Measurements from ENCODE around the gene GPC5. TPM values are rescaled to one million over a fixed set of nuclear protein-coding genes. Genes with fewer than 3 reads are reported as not detected.
"Not testable (repeated sequence)": the region's sequence is repeated elsewhere in the genome, so short reads cannot be mapped to it uniquely, and the experiment has no call there.

The GPC5 gene
- total RNA-seq, 4 donors from 2014 or later, result not detected

GRCh38 chr13:91797567-91797966, 399.1 kb downstream of the GPC5 start:
- Histone ChIP-seq H3K4me3 (no peak overlapping the region), H3K27me3 (no peaks in the 10 kb centered on the region), H3K27ac (no peak overlapping the region), H3K4me1 (no peaks in the 10 kb centered on the region), H3K36me3 (no peaks in the 10 kb centered on the region), H3K9me3 (no peaks in the 10 kb centered on the region)
- ATAC-seq (no peak), DNase-seq (no peak)
- TF ChIP-seq POLR2A (IDR thresholded peaks at IDR 0.05), result no peak
- intact Hi-C loops (cut with DNase I; ENCODE audit: low total_unique reads) (no loop called here), in situ Hi-C loops (cut with MboI; ENCODE audit: low sequenced_read_pairs in 4 of 4) (no loop called here)

DNA sequence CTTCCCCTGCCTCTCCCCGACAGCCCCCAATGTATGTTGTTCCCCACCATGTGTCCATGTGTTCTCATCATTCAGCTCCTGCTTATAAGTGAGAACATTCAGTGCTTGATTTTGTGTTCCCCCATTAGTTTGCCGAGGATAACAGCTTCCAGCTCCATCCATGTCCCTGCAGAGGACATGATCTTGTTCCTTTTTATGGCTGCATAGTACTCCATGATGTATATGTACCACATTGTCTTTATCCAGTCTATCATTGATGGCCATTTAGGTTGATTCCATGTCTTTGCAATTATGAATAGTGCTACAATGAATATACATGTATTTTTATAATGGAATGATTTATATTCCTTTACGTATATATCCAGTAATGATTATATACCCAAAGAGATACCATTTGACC, 399.9 kb downstream of the GPC5 start:
- in situ Hi-C loops (cut with MboI; ENCODE audit: low sequenced_read_pairs in 4 of 4); H3K27me3 ChIP-seq; H3K4me1 ChIP-seq; ATAC-seq; intact Hi-C loops (cut with DNase I; ENCODE audit: low total_unique reads); H3K4me3 ChIP-seq; H3K9me3 ChIP-seq; H3K36me3 ChIP-seq; H3K27ac ChIP-seq; DNase-seq: not testable (repeated sequence)

- H3K4me3 ChIP-seq; H3K4me1 ChIP-seq; H3K27me3 ChIP-seq; ATAC-seq; H3K36me3 ChIP-seq; H3K9me3 ChIP-seq; H3K27ac ChIP-seq; intact Hi-C loops (cut with DNase I; ENCODE audit: low total_unique reads); in situ Hi-C loops (cut with MboI; ENCODE audit: low sequenced_read_pairs in 4 of 4); DNase-seq: not testable (repeated sequence)
Observed at GRCh38 chr13:91801772-91802171, 403.4 kb downstream of the GPC5 start.

GRCh38 chr13:91802957-91803356, 404.5 kb downstream of the GPC5 start:
- no peak overlapping the region for H3K4me3 ChIP-seq
- no peak overlapping the region for H3K27ac ChIP-seq
- TF ChIP-seq, protein P1, sequence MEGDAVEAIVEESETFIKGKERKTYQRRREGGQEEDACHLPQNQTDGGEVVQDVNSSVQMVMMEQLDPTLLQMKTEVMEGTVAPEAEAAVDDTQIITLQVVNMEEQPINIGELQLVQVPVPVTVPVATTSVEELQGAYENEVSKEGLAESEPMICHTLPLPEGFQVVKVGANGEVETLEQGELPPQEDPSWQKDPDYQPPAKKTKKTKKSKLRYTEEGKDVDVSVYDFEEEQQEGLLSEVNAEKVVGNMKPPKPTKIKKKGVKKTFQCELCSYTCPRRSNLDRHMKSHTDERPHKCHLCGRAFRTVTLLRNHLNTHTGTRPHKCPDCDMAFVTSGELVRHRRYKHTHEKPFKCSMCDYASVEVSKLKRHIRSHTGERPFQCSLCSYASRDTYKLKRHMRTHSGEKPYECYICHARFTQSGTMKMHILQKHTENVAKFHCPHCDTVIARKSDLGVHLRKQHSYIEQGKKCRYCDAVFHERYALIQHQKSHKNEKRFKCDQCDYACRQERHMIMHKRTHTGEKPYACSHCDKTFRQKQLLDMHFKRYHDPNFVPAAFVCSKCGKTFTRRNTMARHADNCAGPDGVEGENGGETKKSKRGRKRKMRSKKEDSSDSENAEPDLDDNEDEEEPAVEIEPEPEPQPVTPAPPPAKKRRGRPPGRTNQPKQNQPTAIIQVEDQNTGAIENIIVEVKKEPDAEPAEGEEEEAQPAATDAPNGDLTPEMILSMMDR (IDR thresholded peaks at IDR 0.05 in 4 of 5, conservative IDR thresholded peaks at IDR 0.05 in 1 of 5), result no peak
- no peak for TF ChIP-seq POLR2A (IDR thresholded peaks at IDR 0.05)
- H3K27me3 ChIP-seq, result no peaks in the 10 kb centered on the region
- H3K4me1 ChIP-seq, result no peaks in the 10 kb centered on the region
- intact Hi-C loops (cut with DNase I; ENCODE audit: low total_unique reads) (no loop called here), in situ Hi-C loops (cut with MboI; ENCODE audit: low sequenced_read_pairs in 4 of 4) (no loop called here)
- H3K36me3 ChIP-seq, result no peaks in the 10 kb centered on the region
- H3K9me3 ChIP-seq, result no peaks in the 10 kb centered on the region
- ATAC-seq (no peak), DNase-seq (no peak)

DNA sequence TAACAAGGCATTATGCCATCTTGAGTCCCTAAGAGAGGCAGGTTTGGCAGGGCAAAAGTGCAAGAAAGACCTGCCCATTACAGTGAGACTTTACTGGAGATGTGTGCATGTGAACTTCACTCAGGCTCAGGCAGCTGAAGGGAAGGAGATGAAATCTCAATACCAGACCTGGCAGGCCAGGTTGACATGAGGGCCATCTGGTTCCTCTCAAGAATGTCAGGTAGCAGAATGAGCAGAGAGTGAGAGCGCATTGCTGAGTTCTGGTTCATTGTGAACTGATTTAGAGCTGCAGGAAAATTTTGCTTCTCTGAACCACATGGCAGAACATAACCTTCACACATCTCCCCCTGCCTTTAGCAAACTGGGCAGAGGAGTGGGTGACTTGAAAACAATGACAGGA, 406.3 kb downstream of the GPC5 start:
- DNase-seq, result no peak
- in situ Hi-C loops (cut with MboI; ENCODE audit: low sequenced_read_pairs in 4 of 4), result no loop called here
- no peak for ATAC-seq

GRCh38 chr13:91805605-91806004, 407.2 kb downstream of the GPC5 start:
- intact Hi-C loops (cut with DNase I; ENCODE audit: low total_unique reads) (no loop called here), in situ Hi-C loops (cut with MboI; ENCODE audit: low sequenced_read_pairs in 4 of 4) (no loop called here)
- TF ChIP-seq, protein P1 (IDR thresholded peaks at IDR 0.05 in 4 of 5, conservative IDR thresholded peaks at IDR 0.05 in 1 of 5), result no peak
- no peak for TF ChIP-seq POLR2A (IDR thresholded peaks at IDR 0.05)
- no peak for ATAC-seq
- Histone ChIP-seq H3K27me3 (no peaks in the 10 kb centered on the region), H3K4me1 (no peaks in the 10 kb centered on the region), H3K9me3 (no peaks in the 10 kb centered on the region), H3K4me3 (no peak overlapping the region), H3K36me3 (no peaks in the 10 kb centered on the region), H3K27ac (no peak overlapping the region)
- no peak for DNase-seq

More for the DNA sequence above, 406.3 kb downstream of the GPC5 start:
- Histone ChIP-seq H3K27ac (no peak overlapping the region), H3K9me3 (no peaks in the 10 kb centered on the region), H3K4me3 (no peak overlapping the region), H3K4me1 (no peaks in the 10 kb centered on the region), H3K36me3 (no peaks in the 10 kb centered on the region), H3K27me3 (no peaks in the 10 kb centered on the region)
- TF ChIP-seq POLR2A (IDR thresholded peaks at IDR 0.05), result no peak
- TF ChIP-seq, protein P1 (IDR thresholded peaks at IDR 0.05 in 4 of 5, conservative IDR thresholded peaks at IDR 0.05 in 1 of 5), result no peak
- intact Hi-C loops (cut with DNase I; ENCODE audit: low total_unique reads), result no loop called here

All from gastrocnemius medialis (tissue), 4 donors.